ENCODE results near the gene ARPC2.

DNA sequence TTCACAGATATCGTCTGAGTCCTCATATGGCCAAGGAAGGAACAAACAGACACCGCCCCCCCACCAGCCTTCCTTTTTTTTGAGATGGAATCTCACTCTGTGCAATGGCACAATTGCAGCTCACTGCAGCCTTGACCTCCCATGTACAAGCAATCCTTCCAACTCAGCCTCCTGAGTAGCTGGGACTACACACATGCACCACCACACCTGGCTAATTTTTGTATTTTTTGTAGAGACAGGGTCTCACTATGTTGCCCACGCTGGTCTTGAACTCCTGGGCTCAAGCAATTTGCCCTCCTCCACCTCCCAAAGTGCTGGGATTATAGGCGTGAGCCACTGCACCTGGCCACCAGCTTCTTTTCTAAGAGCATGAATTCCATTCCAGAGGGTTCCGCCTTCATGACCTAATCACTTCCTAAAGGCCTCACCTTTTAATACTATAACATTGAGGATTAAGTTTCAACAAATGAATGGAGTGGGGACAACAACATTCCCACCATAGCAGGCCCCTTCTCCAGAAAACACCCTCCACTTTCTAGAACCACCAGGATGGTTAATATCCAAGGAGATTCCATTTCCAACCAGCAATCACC, 77.5 kb downstream of the ARPC2 start:
- TF ChIP-seq, protein P1, sequence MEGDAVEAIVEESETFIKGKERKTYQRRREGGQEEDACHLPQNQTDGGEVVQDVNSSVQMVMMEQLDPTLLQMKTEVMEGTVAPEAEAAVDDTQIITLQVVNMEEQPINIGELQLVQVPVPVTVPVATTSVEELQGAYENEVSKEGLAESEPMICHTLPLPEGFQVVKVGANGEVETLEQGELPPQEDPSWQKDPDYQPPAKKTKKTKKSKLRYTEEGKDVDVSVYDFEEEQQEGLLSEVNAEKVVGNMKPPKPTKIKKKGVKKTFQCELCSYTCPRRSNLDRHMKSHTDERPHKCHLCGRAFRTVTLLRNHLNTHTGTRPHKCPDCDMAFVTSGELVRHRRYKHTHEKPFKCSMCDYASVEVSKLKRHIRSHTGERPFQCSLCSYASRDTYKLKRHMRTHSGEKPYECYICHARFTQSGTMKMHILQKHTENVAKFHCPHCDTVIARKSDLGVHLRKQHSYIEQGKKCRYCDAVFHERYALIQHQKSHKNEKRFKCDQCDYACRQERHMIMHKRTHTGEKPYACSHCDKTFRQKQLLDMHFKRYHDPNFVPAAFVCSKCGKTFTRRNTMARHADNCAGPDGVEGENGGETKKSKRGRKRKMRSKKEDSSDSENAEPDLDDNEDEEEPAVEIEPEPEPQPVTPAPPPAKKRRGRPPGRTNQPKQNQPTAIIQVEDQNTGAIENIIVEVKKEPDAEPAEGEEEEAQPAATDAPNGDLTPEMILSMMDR (IDR thresholded peaks at IDR 0.05 in 4 of 5, conservative IDR thresholded peaks at IDR 0.05 in 1 of 5): no peak
- no peak for TF ChIP-seq POLR2A (IDR thresholded peaks at IDR 0.05)

Data from gastrocnemius medialis (tissue), 4 donors.